ENCODE results near the gene PCBP3.

- no peak for TF ChIP-seq YY1 (IDR thresholded peaks at IDR 0.05; ENCODE audit: insufficient read depth, insufficient read length)
- no peak for TF ChIP-seq ZNF274 (IDR thresholded peaks at IDR 0.05; ENCODE audit: low read depth, low read length)
Observed at GRCh38 chr21:45977396-45977795, 333.9 kb downstream of the PCBP3 start.
